GM13976 (cell line): ENCODE data around the gene PGLYRP4.

ENCODE experiments used
- DNase-seq: peaks from one replicate; pipeline ENCODE4 v3.0.0; 2012; ENCODE audit warnings: low spot score
- in situ Hi-C: fragments of 300-500 bp; cut with MboI; formaldehyde crosslinking; loops from one replicate; pipeline ENCODE4 v1.12.0; 2022; ENCODE audit warnings: low sequenced_read_pairs, mixed read lengths, inconsistent platforms; ENCODE audit not compliant: unreplicated experiment
- TF ChIP-seq, protein P1 (sequence below): IDR thresholded peaks from 2 replicates; pipeline ENCODE4 v1.5.1; 2012; ENCODE audit warnings: borderline replicate concordance, mild to moderate bottlenecking; ENCODE audit not compliant: insufficient read depth; ENCODE audit errors: extremely low read depth, missing control alignments, control extremely low read depth

PGLYRP4 gene

DNA sequence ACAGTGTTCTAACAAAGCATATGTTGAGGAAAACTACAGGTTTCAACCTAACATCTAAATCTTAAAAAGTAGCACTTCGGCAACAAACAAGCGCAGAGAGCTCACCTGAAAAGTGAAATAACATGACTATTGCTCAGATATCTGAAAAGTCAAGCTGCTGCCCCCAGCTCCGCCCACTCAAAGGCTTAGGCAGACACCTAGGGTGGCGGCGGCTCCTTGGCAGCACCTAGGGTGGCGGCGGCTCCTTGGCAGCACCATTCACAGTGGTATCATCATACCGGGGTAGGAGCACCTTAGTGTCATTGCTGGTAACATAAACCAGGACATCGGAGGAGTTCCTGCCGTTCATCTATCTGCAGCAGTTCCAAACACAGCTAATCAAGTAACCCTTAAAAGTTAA lies 30.9 kb upstream of the PGLYRP4 start:
- in situ Hi-C loops = no loop called here
- TF ChIP-seq, protein P1, sequence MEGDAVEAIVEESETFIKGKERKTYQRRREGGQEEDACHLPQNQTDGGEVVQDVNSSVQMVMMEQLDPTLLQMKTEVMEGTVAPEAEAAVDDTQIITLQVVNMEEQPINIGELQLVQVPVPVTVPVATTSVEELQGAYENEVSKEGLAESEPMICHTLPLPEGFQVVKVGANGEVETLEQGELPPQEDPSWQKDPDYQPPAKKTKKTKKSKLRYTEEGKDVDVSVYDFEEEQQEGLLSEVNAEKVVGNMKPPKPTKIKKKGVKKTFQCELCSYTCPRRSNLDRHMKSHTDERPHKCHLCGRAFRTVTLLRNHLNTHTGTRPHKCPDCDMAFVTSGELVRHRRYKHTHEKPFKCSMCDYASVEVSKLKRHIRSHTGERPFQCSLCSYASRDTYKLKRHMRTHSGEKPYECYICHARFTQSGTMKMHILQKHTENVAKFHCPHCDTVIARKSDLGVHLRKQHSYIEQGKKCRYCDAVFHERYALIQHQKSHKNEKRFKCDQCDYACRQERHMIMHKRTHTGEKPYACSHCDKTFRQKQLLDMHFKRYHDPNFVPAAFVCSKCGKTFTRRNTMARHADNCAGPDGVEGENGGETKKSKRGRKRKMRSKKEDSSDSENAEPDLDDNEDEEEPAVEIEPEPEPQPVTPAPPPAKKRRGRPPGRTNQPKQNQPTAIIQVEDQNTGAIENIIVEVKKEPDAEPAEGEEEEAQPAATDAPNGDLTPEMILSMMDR = no peak
- DNase-seq = no peak

DNA sequence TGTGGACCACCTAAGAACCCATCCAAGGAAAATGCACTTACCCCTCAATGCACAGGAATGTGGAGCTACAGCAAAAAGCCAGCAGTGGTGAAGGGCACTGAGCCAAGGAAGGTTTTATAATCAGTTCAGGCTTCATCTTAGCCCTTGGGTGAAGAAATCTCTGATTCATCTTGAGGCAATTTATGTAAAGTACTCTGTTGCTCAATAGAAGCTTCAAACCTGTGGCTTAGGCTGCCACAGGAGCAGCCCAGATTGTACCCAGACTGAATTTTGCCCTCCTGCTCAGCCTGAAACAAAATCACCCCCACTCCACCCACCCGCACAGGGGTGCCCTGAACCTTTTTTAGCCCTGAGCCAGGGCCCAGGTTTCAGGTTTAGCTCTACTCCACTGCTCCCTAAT lies 26.9 kb upstream of the PGLYRP4 start, which contains the start of gene S100A12:
TSS of gene S100A12 (minus strand) at position 111 of the 400 bp plus-strand sequence. CDS start 1,029 bp downstream, outside the sequence.
- TF ChIP-seq, protein P1 = no peak
- DNase-seq = no peak
- in situ Hi-C loops = no loop called here

DNA sequence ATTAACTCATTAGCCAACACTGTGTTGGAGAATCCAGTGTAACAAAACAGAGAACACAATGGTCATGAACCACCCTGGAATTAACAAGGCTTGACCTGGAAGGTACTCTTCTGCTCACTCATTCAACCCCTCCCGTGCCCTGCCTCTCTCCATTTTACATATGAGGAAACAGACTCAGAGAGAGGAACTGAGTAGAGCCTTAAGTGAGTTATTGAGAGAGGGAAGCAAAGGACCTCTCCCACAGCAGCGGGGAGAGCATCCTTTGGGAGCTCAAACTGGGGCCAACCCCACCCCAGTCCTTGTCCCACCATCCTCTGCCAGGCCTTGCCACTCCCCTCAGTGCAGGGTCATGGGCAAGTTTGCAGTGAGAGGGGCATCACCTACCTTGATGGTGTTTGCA lies 25.4 kb upstream of the PGLYRP4 start:
- DNase-seq = no peak
- in situ Hi-C loops = no loop called here
- TF ChIP-seq, protein P1 = no peak

DNA sequence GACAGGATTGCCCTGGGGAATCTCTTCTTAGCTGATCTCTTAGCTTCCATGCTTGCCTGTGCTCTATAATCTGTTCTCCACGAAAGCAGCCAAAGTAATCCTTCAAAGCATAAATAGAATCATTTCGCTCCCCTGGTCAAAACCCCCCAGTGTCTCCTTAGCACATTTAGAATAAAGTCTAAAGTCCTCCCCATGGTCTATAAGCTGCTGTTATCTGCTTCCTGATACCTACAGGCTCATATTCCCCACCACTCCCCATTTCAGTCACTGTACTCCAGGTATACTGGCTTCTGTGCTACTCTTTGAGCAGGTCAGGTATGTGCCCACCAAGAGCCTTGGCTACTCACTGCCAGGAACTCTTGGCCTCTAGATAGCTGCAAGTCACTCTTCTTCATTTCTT lies 23.9 kb upstream of the PGLYRP4 start:
- in situ Hi-C loops = no loop called here
- DNase-seq = no peak
- TF ChIP-seq, protein P1 = no peak

DNA sequence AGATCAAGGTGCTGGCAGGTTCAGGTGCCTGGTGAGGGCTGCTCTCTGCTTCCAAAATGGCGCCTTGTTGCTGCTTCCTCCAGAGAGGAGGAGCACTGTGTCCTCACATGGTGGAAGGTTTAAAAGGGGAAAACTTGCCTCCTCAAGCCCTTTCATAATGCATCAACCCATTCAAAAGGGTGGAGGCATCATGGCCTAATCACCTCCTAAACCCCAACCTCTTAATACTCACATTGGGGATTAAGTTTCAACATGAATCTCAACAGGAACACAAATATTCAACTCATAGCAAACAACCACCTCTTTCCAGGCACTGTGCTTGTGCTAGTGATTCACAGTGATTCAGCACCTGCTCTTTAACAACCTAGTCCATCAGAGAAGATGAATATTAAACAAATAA lies 22.6 kb upstream of the PGLYRP4 start:
- no peak for DNase-seq
- TF ChIP-seq, protein P1 = no peak
- in situ Hi-C loops = no loop called here

DNA sequence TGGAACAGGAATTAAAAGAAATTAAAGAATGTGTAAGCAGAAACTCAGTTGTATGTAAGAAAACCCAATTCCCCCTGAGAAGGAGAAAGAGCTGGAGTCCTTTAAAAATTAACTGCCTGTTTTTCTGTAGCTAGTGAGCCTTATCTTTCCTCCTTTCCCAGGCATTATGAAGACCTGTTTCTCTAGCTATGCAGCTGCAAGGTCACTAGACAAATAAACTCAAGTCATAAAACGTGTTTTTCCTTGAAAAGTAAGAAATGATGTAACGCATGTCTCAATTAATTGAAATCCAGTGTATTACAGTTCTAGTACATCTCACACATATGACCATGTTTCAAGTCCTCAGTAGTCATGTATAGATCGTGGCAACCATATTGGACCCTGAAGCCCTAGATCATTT lies 21.5 kb upstream of the PGLYRP4 start:
- TF ChIP-seq, protein P1 = no peak
- in situ Hi-C loops = no loop called here
- no peak for DNase-seq

DNA sequence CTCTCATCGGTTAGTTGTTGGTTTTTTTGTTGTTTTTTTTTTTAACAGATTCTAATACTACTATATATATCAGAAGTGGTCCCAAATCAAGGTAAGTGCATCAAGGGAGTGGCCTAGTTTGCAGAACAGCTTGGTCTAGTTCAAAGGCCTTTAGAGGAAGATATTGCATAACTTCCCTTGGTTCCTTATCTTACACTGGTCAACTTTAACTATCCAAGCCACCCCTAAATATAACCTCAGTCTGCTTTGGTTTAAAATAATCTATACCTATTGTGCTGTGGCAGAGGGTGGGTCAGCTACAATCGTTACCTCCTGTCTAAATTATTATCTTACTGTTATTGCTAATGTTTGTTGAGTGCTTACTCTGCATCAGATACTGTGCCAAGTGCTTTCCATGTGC lies 19.9 kb upstream of the PGLYRP4 start:
- no peak for DNase-seq
- in situ Hi-C loops = loop anchor here (10.0 kb wide), 1 partner anchor 66 kb away; no protein-coding TSS in a partner anchor
- TF ChIP-seq, protein P1 = no peak
